Endodermal cell (in vitro differentiated cells): ENCODE results near the gene ZSWIM3. TPM values are rescaled to one million over a fixed set of nuclear protein-coding genes. Genes with fewer than 3 reads are reported as not detected.

Source experiments
- DNase-seq: peaks from one replicate; pipeline ENCODE4 v3.0.0-alpha.2; 2017
- H3K27ac ChIP-seq: 2 replicates; pipeline ENCODE4 v1.5.1; 2013; ENCODE audit warnings: mild to moderate bottlenecking, low read depth, low read length, moderate library complexity
- H3K27me3 ChIP-seq: 2 replicates; pipeline ENCODE4 v1.6.1; 2013; ENCODE audit warnings: mild to moderate bottlenecking, low read length, moderate library complexity; ENCODE audit not compliant: insufficient read depth, control insufficient read depth, poor library complexity, severe bottlenecking
- H3K36me3 ChIP-seq: 2 replicates; pipeline ENCODE4 v1.7.0; 2013; ENCODE audit warnings: mild to moderate bottlenecking, low read length, moderate library complexity; ENCODE audit not compliant: control insufficient read depth, insufficient read depth
- H3K4me1 ChIP-seq: one replicate; pipeline ENCODE4 v1.7.0; 2013; ENCODE audit warnings: low read length; ENCODE audit not compliant: control insufficient read depth, insufficient read depth
- H3K4me3 ChIP-seq: 2 replicates; pipeline ENCODE4 v1.5.1; 2013; ENCODE audit warnings: mild to moderate bottlenecking, low read length, moderate library complexity
- H3K9ac ChIP-seq: 2 replicates; pipeline ENCODE4 v1.6.1; 2013; ENCODE audit warnings: mild to moderate bottlenecking, low read length, moderate library complexity; ENCODE audit not compliant: poor library complexity, severe bottlenecking; ENCODE audit errors: extremely low read depth
- H3K9me3 ChIP-seq: 2 replicates; pipeline ENCODE4 v1.6.1; 2013; ENCODE audit warnings: mild to moderate bottlenecking, low read length, moderate library complexity; ENCODE audit not compliant: control insufficient read depth
- H3K27ac Mint-ChIP-seq: 2 replicates; pipeline ENCODE4 v1.8.0; 2020; ENCODE audit warnings: mixed read lengths
- H3K27me3 Mint-ChIP-seq: 2 replicates; pipeline ENCODE4 v1.8.0; 2021; ENCODE audit warnings: mild to moderate bottlenecking, mixed read lengths; ENCODE audit not compliant: insufficient read depth
- H3K36me3 Mint-ChIP-seq: 2 replicates; pipeline ENCODE4 v1.8.0; 2020; ENCODE audit warnings: low read depth, mixed read lengths
- H3K4me1 Mint-ChIP-seq: 2 replicates; pipeline ENCODE4 v1.8.0; 2020; ENCODE audit warnings: mixed read lengths
- H3K4me3 Mint-ChIP-seq: 2 replicates; pipeline ENCODE4 v1.8.0; 2020; ENCODE audit warnings: mild to moderate bottlenecking, moderate library complexity, mixed read lengths
- H3K9me3 Mint-ChIP-seq: 2 replicates; pipeline ENCODE4 v1.8.0; 2020; ENCODE audit warnings: mild to moderate bottlenecking, mixed read lengths
- WGBS, 2 experiments: methylation state at CpG; one replicate each; pipeline versions ENCODE4 v1.1.5 to v1.1.7; 2013; ENCODE audit warnings: missing lambda C conversion rate in 2 of 2, mixed read lengths in 1 of 2; ENCODE audit not compliant: insufficient coverage in 1 of 2, insufficient read length in 1 of 2; 5-methylcytosine and 5-hydroxymethylcytosine counted together
- total RNA-seq, 2 donors: library from RNA; stranded (reverse); fragmentation: NEBNext Ultra II Directional in 1 of 2; extraction: Animal tissue kit (Norgen Biotek cat#: 25700) in 1 of 2; gene quantifications; 2 replicates in 1 of 2; 3 replicates in 1 of 2; pipeline ENCODE4 v1.2.1, GENCODE V29; 2021
- TF ChIP-seq, protein P1 (sequence below): fragments of 200-600 bp; sonication (generic); conservative IDR thresholded peaks from 2 replicates; pipeline ENCODE4 v1.5.0; 2021; ENCODE audit warnings: antibody characterized with exemption, mild to moderate bottlenecking

ZSWIM3 gene
- total RNA-seq, 2 donors from 2014 or later: 2.1 to 4.6 TPM

DNA sequence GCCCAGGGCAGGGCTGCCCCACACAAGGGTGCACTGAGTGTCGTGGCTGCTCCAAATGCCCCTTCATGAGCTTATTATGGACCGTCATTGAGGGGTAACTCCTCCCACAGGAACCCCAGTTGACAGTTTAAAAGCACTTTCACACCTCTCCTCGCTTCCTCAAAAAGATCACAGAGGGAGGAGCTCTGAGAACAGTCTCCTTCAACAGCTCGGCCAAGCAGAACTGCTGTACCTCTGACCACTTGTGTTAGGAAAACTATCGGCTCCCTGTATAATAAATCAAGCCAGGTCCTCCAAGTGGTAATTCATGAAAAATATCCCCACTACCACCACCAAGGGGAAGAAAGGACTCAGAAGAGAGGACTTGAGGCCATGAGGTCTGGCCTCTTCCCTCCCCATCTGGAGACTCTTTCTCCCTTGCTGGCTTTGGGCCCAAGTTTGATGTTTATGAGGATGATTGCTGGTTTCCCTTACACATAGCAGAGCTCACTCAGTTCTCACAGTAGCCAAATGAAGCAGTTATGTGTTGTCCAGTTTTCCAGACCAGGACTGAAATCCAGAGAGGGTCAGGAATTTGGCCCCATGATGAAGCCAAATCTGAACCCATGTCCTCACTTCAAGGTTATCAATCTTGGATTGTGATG is 15.1 kb upstream of the ZSWIM3 start:
- Mint-ChIP-seq H3K27me3 (no peaks in the 10 kb centered on the region), H3K36me3 (peaks cover 43% of the 10 kb centered on the region), H3K4me1 (no peaks in the 10 kb centered on the region), H3K27ac (no peak overlapping the region), H3K4me3 (no peak overlapping the region), H3K9me3 (no peaks in the 10 kb centered on the region)
- Histone ChIP-seq H3K4me3 (no peak overlapping the region), H3K9ac (no peak overlapping the region), H3K36me3 (peaks cover 61% of the 10 kb centered on the region), H3K27me3 (no peaks in the 10 kb centered on the region), H3K27ac (no peak overlapping the region), H3K9me3 (no peaks in the 10 kb centered on the region), H3K4me1 (no peaks in the 10 kb centered on the region)
- TF ChIP-seq, protein P1, sequence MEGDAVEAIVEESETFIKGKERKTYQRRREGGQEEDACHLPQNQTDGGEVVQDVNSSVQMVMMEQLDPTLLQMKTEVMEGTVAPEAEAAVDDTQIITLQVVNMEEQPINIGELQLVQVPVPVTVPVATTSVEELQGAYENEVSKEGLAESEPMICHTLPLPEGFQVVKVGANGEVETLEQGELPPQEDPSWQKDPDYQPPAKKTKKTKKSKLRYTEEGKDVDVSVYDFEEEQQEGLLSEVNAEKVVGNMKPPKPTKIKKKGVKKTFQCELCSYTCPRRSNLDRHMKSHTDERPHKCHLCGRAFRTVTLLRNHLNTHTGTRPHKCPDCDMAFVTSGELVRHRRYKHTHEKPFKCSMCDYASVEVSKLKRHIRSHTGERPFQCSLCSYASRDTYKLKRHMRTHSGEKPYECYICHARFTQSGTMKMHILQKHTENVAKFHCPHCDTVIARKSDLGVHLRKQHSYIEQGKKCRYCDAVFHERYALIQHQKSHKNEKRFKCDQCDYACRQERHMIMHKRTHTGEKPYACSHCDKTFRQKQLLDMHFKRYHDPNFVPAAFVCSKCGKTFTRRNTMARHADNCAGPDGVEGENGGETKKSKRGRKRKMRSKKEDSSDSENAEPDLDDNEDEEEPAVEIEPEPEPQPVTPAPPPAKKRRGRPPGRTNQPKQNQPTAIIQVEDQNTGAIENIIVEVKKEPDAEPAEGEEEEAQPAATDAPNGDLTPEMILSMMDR: no peak
- 89 to 96% methylated on average over 4 to 5 of the region's 5 CpGs for WGBS, 2 experiments
- no peak for DNase-seq

DNA sequence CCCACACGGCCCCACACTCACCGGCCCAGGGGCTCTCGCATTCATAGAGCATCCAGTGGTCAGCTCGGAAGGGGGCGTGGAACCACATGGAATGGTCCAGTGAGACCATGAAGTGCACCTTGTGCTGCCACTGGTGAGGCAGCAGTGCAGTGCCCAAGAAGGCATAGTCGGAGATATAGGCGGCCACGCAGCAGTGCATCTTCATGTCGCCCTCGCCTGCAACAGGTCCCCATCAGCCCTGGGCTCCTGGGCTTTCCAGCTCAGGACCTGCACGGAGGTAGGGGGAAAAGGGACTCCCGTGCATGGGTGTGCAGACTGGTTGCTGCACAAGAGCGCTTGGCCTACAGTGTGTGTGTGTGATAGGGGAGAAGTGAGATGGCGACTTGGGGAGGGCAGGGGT is 13.9 kb upstream of the ZSWIM3 start:
- H3K27ac Mint-ChIP-seq: no peak overlapping the region
- TF ChIP-seq, protein P1: no peak

DNA sequence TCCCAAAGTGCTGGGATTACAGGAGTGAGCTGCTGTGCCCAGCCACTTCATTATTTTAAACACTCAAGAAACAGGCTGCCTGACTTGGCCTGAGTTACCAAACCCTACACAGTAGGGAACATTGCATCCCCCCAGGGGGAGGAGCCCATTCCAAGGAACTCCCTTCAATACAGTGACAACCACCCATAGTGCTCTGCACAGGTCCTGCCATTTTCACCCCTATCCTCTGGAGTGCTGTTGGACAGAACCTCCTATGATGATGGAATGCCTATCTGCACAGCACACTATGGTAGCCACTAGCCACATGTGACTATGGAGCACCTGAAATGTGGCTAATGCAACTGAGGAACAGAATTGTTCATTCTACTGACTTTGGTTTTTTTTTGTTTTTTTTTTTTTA is 12.0 kb upstream of the ZSWIM3 start:
- peaks cover 64% of the 10 kb centered on the region for H3K36me3 Mint-ChIP-seq
- H3K9me3 Mint-ChIP-seq: peaks cover 4% of the 10 kb centered on the region

More for the DNA sequence above, 13.9 kb upstream of the ZSWIM3 start:
- no peak overlapping the region for H3K9ac ChIP-seq
- no peaks in the 10 kb centered on the region for H3K27me3 ChIP-seq
- Mint-ChIP-seq H3K4me3 (no peak overlapping the region), H3K4me1 (no peaks in the 10 kb centered on the region), H3K9me3 (no peaks in the 10 kb centered on the region), H3K27me3 (no peaks in the 10 kb centered on the region), H3K36me3 (peaks cover 48% of the 10 kb centered on the region)
- peaks cover 63% of the 10 kb centered on the region for H3K36me3 ChIP-seq
- WGBS, 2 experiments: 92 to 95% methylated on average over 5 to 14 of the region's 14 CpGs
- H3K27ac ChIP-seq: no peak overlapping the region
- no peak for DNase-seq
- H3K4me1 ChIP-seq: no peaks in the 10 kb centered on the region
- no peaks in the 10 kb centered on the region for H3K9me3 ChIP-seq
- no peak overlapping the region for H3K4me3 ChIP-seq

More for the DNA sequence above, 12.0 kb upstream of the ZSWIM3 start:
- Histone ChIP-seq H3K9me3 (peaks cover 6% of the 10 kb centered on the region), H3K27ac (no peak overlapping the region), H3K36me3 (peaks cover 67% of the 10 kb centered on the region), H3K27me3 (no peaks in the 10 kb centered on the region), H3K4me3 (no peak overlapping the region), H3K4me1 (no peaks in the 10 kb centered on the region), H3K9ac (no peak overlapping the region)
- no peaks in the 10 kb centered on the region for H3K27me3 Mint-ChIP-seq
- H3K4me1 Mint-ChIP-seq: no peaks in the 10 kb centered on the region
- no peak overlapping the region for H3K27ac Mint-ChIP-seq
- TF ChIP-seq, protein P1: no peak
- no peak overlapping the region for H3K4me3 Mint-ChIP-seq
- DNase-seq: no peak
